CD4-positive, alpha-beta T cell treated with Interleukin-17A for 4 hours (primary cell): ENCODE measurements around the gene GLIS1.

ENCODE experiments used
- DNase-seq: peaks from one replicate; pipeline ENCODE4 v3.0.0-alpha.2; 2020; ENCODE audit warnings: mixed read lengths

Gene GLIS1

GRCh38 chr1:53717025-53717804, 21.7 kb downstream of the GLIS1 start:
- DNase-seq = no peak

- DNase-seq = no peak
Measured at GRCh38 chr1:53716150-53716549, 22.8 kb downstream of the GLIS1 start.

GRCh38 chr1:53715478-53715877, 23.5 kb downstream of the GLIS1 start:
- DNase-seq = no peak

- no peak for DNase-seq
Measured at GRCh38 chr1:53712276-53712675, 26.7 kb downstream of the GLIS1 start.

- no peak for DNase-seq
Measured at GRCh38 chr1:53710584-53710983, 28.4 kb downstream of the GLIS1 start.

GRCh38 chr1:53708687-53709086, 30.3 kb downstream of the GLIS1 start:
- no peak for DNase-seq

GRCh38 chr1:53706356-53706755, 32.6 kb downstream of the GLIS1 start:
- DNase-seq = no peak

- no peak for DNase-seq
Measured at GRCh38 chr1:53705446-53706096, 33.4 kb downstream of the GLIS1 start.

GRCh38 chr1:53704804-53705445, 34.0 kb downstream of the GLIS1 start:
- no peak for DNase-seq

- no peak for DNase-seq
Measured at GRCh38 chr1:53704304-53704703, 34.7 kb downstream of the GLIS1 start.

GRCh38 chr1:53703174-53703573, 35.8 kb downstream of the GLIS1 start:
- DNase-seq = no peak

- DNase-seq = no peak
Measured at GRCh38 chr1:53702341-53702740, 36.6 kb downstream of the GLIS1 start.

- DNase-seq = no peak
Measured at GRCh38 chr1:53700776-53701175, 38.2 kb downstream of the GLIS1 start.

GRCh38 chr1:53699981-53700380, 39.0 kb downstream of the GLIS1 start:
- no peak for DNase-seq

GRCh38 chr1:53698384-53698980, 40.5 kb downstream of the GLIS1 start:
- DNase-seq = no peak

- no peak for DNase-seq
Measured at GRCh38 chr1:53697721-53698383, 41.1 kb downstream of the GLIS1 start.

- no peak for DNase-seq
Measured at GRCh38 chr1:53696990-53697389, 42.0 kb downstream of the GLIS1 start.

GRCh38 chr1:53696571-53696970, 42.4 kb downstream of the GLIS1 start:
- no peak for DNase-seq

GRCh38 chr1:53696051-53696450, 42.9 kb downstream of the GLIS1 start:
- no peak for DNase-seq

GRCh38 chr1:53695116-53695515, 43.8 kb downstream of the GLIS1 start:
- DNase-seq = no peak

- no peak for DNase-seq
Measured at GRCh38 chr1:53694718-53695091, 44.3 kb downstream of the GLIS1 start.

- no peak for DNase-seq
Measured at GRCh38 chr1:53693773-53694717, 44.9 kb downstream of the GLIS1 start.
